GM18520 (cell line): Measurements from ENCODE around the gene SLC25A30.
"Not testable (repeated sequence)": the region's sequence is repeated elsewhere in the genome, so short reads cannot be mapped to it uniquely, and the experiment has no call there.

Source experiments
- ATAC-seq: cut with Tn5 transposase; IDR thresholded peaks from one replicate; pipeline ENCODE4 v1.9.1; 2021; ENCODE audit not compliant: unreplicated experiment

Gene SLC25A30

DNA sequence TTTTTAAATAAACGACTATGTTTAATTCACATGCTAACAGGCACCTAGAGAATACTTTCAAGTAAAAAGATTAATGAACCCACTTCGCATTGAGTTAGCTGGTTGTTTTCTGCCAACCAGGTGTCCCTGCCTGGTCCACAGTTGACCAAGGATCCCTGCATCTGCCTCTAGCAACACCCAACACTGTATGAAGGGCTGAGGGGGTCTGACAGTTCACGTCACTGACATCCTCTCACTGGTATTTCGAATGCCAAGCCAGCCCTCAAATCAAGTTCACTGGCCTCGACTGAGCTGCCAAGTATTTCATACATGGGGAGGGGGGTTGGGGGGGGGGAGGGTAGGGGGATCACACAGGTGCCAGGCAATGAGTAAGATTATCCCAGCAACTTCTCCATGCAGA, 25.4 kb downstream of the SLC25A30 start:
- no peak for ATAC-seq

DNA sequence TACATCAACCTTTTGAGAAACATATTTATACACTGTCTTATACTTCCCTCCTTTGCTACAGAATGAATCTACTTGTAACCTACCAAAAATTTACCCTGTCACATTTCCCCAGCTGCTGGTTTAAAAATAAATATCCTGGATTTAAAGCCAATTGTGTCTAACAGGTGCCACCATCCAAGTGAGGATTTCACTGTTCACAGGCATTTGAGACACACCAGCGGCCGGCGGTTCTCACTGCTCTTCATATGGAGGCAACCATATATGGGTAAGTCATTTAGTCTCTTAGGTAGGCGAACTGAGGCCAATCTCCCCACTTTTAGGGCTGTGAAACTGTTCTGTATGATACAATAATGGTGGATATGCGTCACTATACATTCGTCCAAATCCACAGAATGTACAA, 26.2 kb downstream of the SLC25A30 start:
- ATAC-seq = no peak

DNA sequence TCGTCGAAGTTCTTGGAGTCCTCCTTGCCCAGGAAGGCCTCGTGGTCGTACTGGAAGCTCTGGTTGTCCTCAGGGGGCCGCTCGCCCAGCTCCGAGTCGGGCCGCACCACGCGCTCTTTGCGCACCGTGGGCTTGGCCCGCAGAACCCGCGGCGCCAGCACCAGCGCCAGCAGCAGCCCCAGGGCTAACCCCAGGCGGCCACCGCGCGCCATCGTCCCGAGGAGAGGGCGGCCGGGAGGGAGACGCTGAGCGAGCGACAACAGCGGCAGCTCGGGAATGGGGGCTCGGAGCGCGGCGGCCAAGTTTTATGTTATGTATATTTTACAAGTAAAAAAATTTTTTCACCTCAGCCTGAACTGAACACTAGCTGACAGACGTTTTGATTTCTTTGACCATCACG, 27.0 kb downstream of the SLC25A30 start:
- not testable (repeated sequence) for ATAC-seq

GRCh38 chr13:45390348-45390747, 27.8 kb downstream of the SLC25A30 start:
- not testable (repeated sequence) for ATAC-seq

- ATAC-seq = no peak
Observed at GRCh38 chr13:45388664-45389063, 29.5 kb downstream of the SLC25A30 start.

GRCh38 chr13:45386892-45387575, 31.1 kb downstream of the SLC25A30 start:
- not testable (repeated sequence) for ATAC-seq

DNA sequence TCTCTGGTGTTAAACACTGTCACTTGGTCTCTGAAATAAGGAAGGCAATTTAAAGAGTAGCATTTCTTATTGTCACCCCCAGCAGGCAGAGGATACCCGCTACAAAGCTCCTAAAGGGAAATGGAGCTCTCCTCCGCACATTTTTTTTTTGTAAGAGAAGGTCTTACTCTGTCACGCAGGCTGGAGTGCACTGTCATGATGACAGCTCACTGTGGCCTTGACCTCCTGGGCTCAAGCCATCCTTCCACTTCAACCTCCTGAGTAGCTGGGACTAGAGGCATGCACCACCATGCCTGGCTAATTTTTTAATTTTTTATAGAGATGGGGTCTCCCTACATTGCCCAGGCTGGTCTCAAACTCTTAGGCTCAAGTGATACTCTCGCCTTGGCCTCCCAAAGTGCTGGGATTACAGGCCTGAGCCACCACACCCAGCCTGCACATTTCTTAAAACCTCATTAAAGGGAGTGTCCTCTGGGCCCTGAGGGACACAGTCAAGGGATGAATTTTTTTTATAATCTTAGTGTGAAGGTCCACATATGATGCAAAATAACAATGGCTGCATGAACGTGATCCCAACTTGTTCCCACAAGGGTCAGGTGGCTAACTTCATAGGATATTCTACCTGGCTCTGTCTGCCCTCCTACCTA, 32.1 kb downstream of the SLC25A30 start:
- ATAC-seq = no peak

- ATAC-seq = no peak
Observed at GRCh38 chr13:45385320-45385719, 32.9 kb downstream of the SLC25A30 start.

DNA sequence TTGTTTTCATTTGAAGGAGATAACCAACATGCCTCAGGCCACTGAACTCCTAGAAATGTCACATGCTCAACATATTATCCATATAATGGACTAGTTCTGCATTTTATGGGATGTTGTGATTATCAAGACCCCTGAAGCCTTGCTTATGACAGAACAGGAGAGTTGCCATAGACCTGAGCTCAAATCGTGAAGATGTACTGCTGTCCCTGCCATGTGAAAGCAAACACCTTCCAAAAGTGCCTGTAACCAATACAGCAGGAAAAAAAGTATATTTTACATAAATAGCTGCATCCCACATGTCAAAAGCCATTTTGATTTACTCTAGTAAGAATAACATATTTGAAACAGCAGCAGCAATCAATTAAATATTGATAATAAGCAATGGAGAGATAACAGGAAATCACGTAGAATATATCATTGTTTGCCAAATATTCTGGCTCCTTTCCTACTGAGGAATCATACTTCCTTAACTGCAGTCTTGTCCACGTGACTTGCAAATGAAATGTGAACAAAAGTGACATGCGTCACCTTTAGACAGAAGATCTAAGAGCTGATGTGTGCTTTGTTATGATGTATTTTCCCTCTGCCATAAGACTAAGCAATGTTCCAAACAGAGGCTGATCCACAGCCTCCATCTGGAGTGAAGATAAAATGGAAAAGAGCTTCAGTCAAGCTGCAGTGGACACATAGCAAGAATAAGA, 33.5 kb downstream of the SLC25A30 start:
- ATAC-seq = no peak

DNA sequence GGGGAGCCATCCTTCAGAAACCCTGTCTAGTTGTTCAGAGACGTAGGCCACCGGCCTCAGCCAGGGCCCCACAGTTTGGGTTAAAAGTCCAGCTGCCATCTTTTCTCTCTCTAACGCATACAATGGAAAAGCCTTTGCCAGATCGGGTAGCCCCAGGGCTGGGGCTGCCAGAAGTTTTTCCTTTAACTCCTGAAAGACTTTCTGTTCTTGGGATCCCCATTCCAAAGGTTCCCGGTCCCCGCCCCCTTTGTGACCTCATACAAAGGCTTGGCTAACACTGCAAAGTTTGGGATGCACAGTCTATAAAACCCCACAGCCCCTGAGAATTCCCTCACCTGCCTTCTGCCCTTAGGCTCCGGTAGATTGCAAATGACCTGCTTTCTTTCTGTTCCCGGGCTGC, 35.4 kb downstream of the SLC25A30 start:
- not testable (repeated sequence) for ATAC-seq

- no peak for ATAC-seq
Observed at GRCh38 chr13:45381196-45381595, 37.0 kb downstream of the SLC25A30 start.

DNA sequence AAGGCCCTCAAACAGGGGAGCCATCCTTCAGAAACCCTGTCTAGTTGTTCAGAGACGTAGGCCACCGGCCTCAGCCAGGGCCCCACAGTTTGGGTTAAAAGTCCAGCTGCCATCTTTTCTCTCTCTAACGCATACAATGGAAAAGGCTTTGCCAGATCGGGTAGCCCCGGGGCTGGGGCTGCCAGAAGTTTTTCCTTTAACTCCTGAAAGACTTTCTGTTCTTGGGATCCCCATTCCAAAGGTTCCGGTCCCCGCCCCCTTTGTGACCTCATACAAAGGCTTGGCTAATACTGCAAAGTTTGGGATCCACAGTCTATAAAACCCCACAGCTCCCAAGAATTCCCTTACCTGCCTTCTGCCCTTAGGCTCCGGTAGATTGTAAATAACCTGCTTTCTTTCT, 37.5 kb downstream of the SLC25A30 start:
- not testable (repeated sequence) for ATAC-seq

- not testable (repeated sequence) for ATAC-seq
Observed at GRCh38 chr13:45379516-45379915, 38.7 kb downstream of the SLC25A30 start.

DNA sequence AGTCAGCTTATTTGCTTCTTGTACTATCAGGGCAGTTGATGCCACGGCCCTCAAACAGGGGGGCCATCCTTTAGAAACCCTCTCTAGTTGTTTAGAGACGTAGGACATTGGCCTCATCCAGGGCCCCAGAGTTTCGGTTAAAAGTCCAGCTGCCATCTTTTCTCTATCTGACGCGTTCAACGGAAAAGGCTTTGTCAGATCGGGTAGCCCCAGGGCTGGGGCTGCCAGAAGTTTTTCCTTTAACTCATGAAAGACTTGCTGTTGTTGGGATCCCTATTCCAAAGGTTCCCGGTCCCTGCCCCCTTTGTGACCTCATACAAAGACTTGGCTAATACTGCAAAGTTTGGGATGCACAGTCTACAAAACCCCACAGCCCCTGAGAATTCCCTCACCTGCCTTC, 39.4 kb downstream of the SLC25A30 start:
- not testable (repeated sequence) for ATAC-seq

DNA sequence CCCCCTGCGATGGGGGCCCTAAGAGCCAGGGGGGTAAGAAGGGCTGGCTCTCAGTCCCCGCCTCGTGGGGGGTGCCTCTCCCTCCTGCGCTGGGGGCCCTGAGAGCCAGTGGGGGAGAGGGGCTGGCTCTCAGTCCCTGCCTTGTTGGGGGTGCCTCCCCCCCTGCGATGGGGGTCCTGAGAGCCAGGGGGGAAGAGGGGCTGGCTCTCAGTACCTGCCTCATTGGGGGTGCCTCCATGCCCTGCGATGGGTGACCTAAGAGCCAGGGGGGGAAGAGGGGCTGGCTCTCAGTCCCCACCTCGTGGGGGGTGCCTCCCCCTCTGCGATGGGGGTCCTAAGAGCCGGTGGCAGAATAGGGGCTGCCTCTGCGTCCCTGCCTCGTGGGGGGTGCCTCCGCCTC, 40.9 kb downstream of the SLC25A30 start:
- ATAC-seq = not testable (repeated sequence)

GRCh38 chr13:45376651-45377050, 41.5 kb downstream of the SLC25A30 start:
- not testable (repeated sequence) for ATAC-seq

DNA sequence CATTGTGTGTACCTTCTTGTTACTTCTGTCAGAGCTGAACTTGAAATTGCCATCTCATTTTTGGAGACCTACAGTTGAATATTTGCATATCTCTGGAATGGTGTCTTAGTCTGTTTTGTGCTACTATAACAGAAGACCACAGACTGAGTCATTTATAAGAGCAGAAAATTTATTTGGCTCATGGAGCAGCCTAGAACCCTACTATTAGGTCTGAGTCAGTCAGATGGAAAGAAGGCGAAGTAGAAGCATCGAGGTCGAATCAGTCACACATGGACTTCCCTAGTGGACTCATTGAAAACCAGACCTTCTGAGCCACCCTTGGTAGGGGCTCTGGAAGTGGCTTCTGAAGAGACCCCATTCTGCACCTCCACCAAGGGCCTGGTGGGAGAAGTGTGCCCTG, 43.3 kb downstream of the SLC25A30 start:
- ATAC-seq = no peak

- ATAC-seq = no peak
Observed at GRCh38 chr13:45373162-45373547, 45.0 kb downstream of the SLC25A30 start.

GRCh38 chr13:45372189-45373161, 45.7 kb downstream of the SLC25A30 start:
- no peak for ATAC-seq

DNA sequence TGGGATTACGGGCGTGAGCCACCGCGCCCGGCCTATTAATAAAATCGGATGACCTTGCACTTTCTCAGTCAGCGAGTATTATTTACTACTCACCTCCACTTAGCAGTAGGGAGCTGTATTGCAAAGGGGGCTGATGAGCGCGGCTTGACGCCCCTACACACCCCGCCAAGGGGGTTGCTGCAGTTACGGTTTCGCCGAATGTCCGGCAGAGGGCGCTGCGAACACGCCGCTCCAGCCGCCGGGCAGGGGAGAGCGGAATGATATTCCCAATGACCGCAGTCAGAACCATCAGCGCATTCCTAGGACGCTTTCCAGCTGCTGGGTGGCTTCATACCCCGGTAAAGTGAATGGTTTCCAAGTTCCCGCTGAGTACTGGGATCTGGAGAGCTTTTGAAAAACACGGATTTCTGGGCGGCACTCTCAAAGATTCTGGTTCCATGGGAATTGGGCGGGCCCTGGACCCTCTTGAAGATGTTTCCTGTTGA, 47.2 kb downstream of the SLC25A30 start:
- ATAC-seq = no peak

- ATAC-seq = no peak
Observed at GRCh38 chr13:45369116-45369515, 49.1 kb downstream of the SLC25A30 start.
